SK-N-SH (cell line): ENCODE data around the gene RREB1. TPM values are rescaled to one million over a fixed set of nuclear protein-coding genes. Genes with fewer than 3 reads are reported as not detected.

Source experiments
- CTCF ChIA-PET: fragments of 300-600, 350-600 bp; formaldehyde crosslinking; extraction: SDS; loops from one replicate; lab custom pipeline; 2021; lab: Yijun Ruan, JAX
- POLR2A ChIA-PET: fragments of 350-600 bp; sonication (Branson Sonifier 250); formaldehyde crosslinking; extraction: SDS; loops from one replicate; lab custom pipeline; 2020; ENCODE audit warnings: antibody characterized with exemption, inconsistent platforms; lab: Yijun Ruan, JAX
- DNase-seq: peaks from one replicate; pipeline ENCODE4 v3.0.0; 2012
- H2AFZ ChIP-seq: fragments of 200-600 bp; sonication (generic); 2 replicates; pipeline ENCODE4 v1.8.1; 2016; ENCODE audit warnings: antibody characterized with exemption, mild to moderate bottlenecking, low read depth
- H3F3A ChIP-seq: fragments of 200-600 bp; sonication (generic); replicated peaks from 2 replicates; pipeline ENCODE3; 2016; ENCODE audit warnings: antibody characterized with exemption, mild to moderate bottlenecking; ENCODE audit not compliant: insufficient read depth
- H3K27ac ChIP-seq, 2 experiments: fragments of 200-500 bp in 1 of 2; fragments of 200-600 bp in 1 of 2; sonication (Bioruptor generic) in 1 of 2; sonication (generic), shearing (Covaris generic) in 1 of 2; 2 replicates each; pipeline versions ENCODE4 v1.5.1 to v1.6.1; 2014 to 2016; ENCODE audit warnings: low read depth in 2 of 2, inconsistent platforms in 1 of 2, low read length in 1 of 2, mild to moderate bottlenecking in 1 of 2, mixed read lengths in 1 of 2
- H3K27me3 ChIP-seq: fragments of 200-600 bp; sonication (generic), shearing (Covaris generic); 2 replicates; pipeline ENCODE4 v1.6.1; 2016; ENCODE audit warnings: mixed run types; ENCODE audit not compliant: insufficient read depth
- H3K36me3 ChIP-seq, 2 experiments: fragments of 200-500 bp in 1 of 2; fragments of 200-600 bp in 1 of 2; sonication (Bioruptor generic) in 1 of 2; sonication (generic) in 1 of 2; replicated peaks in 1 of 2; 2 replicates each; pipeline versions ENCODE3 to v1.5.1; 2014 to 2016; ENCODE audit warnings: low read length in 1 of 2, mild to moderate bottlenecking in 1 of 2; ENCODE audit not compliant: insufficient read depth in 2 of 2, control insufficient read depth in 1 of 2
- H3K4me1 ChIP-seq, 2 experiments: fragments of 200-500 bp in 1 of 2; fragments of 200-600 bp in 1 of 2; sonication (Bioruptor generic) in 1 of 2; sonication (generic), shearing (Covaris generic) in 1 of 2; 2 replicates each; pipeline versions ENCODE4 v1.5.1 to v1.6.1; 2014 to 2016; ENCODE audit warnings: low read depth in 1 of 2, low read length in 1 of 2, mixed run types in 1 of 2; ENCODE audit not compliant: insufficient read depth in 2 of 2, control insufficient read depth in 1 of 2
- H3K4me2 ChIP-seq: fragments of 200-600 bp; sonication (generic), shearing (Covaris generic); 2 replicates; pipeline ENCODE4 v1.6.1; 2017; ENCODE audit warnings: mixed run types
- H3K4me3 ChIP-seq, 2 experiments: fragments of 200-500 bp in 1 of 2; fragments of 200-600 bp in 1 of 2; sonication (Bioruptor generic) in 1 of 2; sonication (generic), shearing (Covaris generic) in 1 of 2; 2 replicates each; pipeline versions ENCODE4 v1.5.1 to v1.8.1; 2014 to 2016; ENCODE audit warnings: low read depth in 2 of 2, inconsistent platforms in 1 of 2, low read length in 1 of 2, mild to moderate bottlenecking in 1 of 2, mixed read lengths in 1 of 2, moderate library complexity in 1 of 2
- H3K79me2 ChIP-seq: fragments of 200-600 bp; sonication (generic); 2 replicates; pipeline ENCODE4 v1.8.1; 2017; ENCODE audit warnings: mild to moderate bottlenecking; ENCODE audit not compliant: insufficient read depth
- H3K9ac ChIP-seq: fragments of 200-600 bp; sonication (generic); 2 replicates; pipeline ENCODE4 v1.6.1; 2017; ENCODE audit warnings: mixed run types
- H3K9me2 ChIP-seq: fragments of 200-600 bp; sonication (generic); 2 replicates; pipeline ENCODE4 v1.6.1; 2017; ENCODE audit warnings: mixed run types
- H3K9me3 ChIP-seq: fragments of 200-600 bp; sonication (generic); 2 replicates; pipeline ENCODE4 v1.6.1; 2017; ENCODE audit warnings: mixed run types, mild to moderate bottlenecking, moderate library complexity
- H4K20me1 ChIP-seq: fragments of 200-600 bp; sonication (generic); 2 replicates; pipeline ENCODE4 v1.6.1; 2017; ENCODE audit warnings: mild to moderate bottlenecking, mixed run types; ENCODE audit not compliant: insufficient read depth
- ELF1 ChIP-seq: IDR thresholded peaks from 2 replicates; pipeline ENCODE4 v1.4.0; 2012
- MXI1 ChIP-seq: IDR thresholded peaks from 2 replicates; pipeline ENCODE4 v1.6.1; 2012; ENCODE audit warnings: mild to moderate bottlenecking, low read depth, low read length, improper control_type of control experiment
- NFIC ChIP-seq: IDR thresholded peaks from 2 replicates; pipeline ENCODE4 v1.4.0; 2012; ENCODE audit warnings: borderline replicate concordance
- RXRA ChIP-seq: IDR thresholded peaks from 2 replicates; pipeline ENCODE4 v1.4.0; 2012; ENCODE audit warnings: low read depth, mild to moderate bottlenecking, borderline replicate concordance
- SMC3 ChIP-seq: IDR thresholded peaks from 2 replicates; pipeline ENCODE4 v1.6.1; 2012; ENCODE audit warnings: low read depth, low read length, improper control_type of control experiment
- TEAD4 ChIP-seq: IDR thresholded peaks from 2 replicates; pipeline ENCODE4 v1.4.0; 2012; ENCODE audit warnings: mild to moderate bottlenecking, borderline replicate concordance; ENCODE audit not compliant: insufficient read depth
- WGBS: methylation state at CpG from one replicate; pipeline ENCODE4 v1.1.6; 2017; ENCODE audit warnings: low lambda C conversion rate; 5-methylcytosine and 5-hydroxymethylcytosine counted together
- polyA plus RNA-seq, 3 experiments: library from polyadenylated mRNA; depleted of rRNA; stranded (reverse); fragments of >200 nt; gene quantifications; 2 replicates each; pipeline ENCODE4 v1.2.3, GENCODE V29; 2012
- TF ChIP-seq, protein P1 (sequence below): fragments of 200-600 bp; sonication (generic); IDR thresholded peaks from 2 replicates; pipeline ENCODE4 v1.6.1; 2017; ENCODE audit warnings: antibody characterized with exemption, mild to moderate bottlenecking, moderate library complexity
- TF ChIP-seq, protein P2 (sequence below): IDR thresholded peaks from 2 replicates; pipeline ENCODE4 v1.6.1; 2012; ENCODE audit warnings: mild to moderate bottlenecking, low read depth, low read length, moderate library complexity
- TF ChIP-seq, protein P3 (sequence below): IDR thresholded peaks from 2 replicates; pipeline ENCODE4 v1.4.0; 2012; ENCODE audit warnings: low read depth, borderline replicate concordance

Gene RREB1
- polyA plus RNA-seq, 1 of the 3 experiments (the other 2 are of a cell fraction), result 2.0 TPM

DNA sequence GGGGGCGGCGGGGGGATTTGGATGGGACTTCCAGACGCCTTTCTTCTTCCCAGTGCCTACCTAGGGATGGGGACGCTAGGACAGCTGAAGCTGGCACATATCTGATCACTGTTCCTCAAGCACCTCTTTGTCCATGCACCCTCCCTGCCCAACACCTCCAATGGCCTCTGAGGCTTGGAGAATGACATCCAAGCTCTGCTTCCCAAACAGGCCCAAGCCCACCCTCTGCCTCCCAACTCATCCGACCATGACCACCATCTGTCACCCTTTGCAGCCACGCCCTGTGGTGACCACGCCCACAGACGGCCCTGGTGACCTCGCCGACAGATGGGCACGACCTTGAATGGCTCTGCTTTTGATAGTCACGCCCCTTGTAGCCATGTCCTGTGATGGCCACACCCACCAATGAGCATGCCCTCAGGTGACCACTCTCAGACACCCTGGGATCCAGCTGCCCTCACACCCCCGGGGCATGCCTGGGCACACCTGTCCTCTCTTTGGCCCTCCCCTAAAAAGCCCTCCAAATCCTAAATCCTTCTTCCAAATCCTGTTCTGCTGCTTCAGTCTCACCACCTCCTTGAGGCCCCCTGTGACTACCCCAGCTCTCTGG is 154.2 kb downstream of the RREB1 start:
- Histone ChIP-seq H3K4me3 (peak overlapping the region; percentile 44 to 70), H2AFZ (peak overlapping the region; percentile 97), H3K79me2 (no peaks in the 10 kb centered on the region), H3K4me1 (peaks cover 0 to 6% of the 10 kb centered on the region in 2 experiments; a peak in 1 of 4 replicates), H3K27ac (no peak overlapping the region), H3K36me3 (no peaks in the 10 kb centered on the region), H4K20me1 (no peaks in the 10 kb centered on the region), H3K9me2 (no peaks in the 10 kb centered on the region), H3K9me3 (no peaks in the 10 kb centered on the region), H3K4me2 (peak overlapping the region; percentile 79), H3K27me3 (no peaks in the 10 kb centered on the region), H3K9ac (no peak overlapping the region), H3F3A (no peaks in the 10 kb centered on the region)
- TF ChIP-seq SMC3, result no peak
- TF ChIP-seq ELF1, result no peak
- TF ChIP-seq TEAD4, result no peak
- TF ChIP-seq MXI1, result no peak
- TF ChIP-seq, protein P1, sequence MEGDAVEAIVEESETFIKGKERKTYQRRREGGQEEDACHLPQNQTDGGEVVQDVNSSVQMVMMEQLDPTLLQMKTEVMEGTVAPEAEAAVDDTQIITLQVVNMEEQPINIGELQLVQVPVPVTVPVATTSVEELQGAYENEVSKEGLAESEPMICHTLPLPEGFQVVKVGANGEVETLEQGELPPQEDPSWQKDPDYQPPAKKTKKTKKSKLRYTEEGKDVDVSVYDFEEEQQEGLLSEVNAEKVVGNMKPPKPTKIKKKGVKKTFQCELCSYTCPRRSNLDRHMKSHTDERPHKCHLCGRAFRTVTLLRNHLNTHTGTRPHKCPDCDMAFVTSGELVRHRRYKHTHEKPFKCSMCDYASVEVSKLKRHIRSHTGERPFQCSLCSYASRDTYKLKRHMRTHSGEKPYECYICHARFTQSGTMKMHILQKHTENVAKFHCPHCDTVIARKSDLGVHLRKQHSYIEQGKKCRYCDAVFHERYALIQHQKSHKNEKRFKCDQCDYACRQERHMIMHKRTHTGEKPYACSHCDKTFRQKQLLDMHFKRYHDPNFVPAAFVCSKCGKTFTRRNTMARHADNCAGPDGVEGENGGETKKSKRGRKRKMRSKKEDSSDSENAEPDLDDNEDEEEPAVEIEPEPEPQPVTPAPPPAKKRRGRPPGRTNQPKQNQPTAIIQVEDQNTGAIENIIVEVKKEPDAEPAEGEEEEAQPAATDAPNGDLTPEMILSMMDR, result no peak
- no peak for TF ChIP-seq RXRA
- TF ChIP-seq, protein P2, sequence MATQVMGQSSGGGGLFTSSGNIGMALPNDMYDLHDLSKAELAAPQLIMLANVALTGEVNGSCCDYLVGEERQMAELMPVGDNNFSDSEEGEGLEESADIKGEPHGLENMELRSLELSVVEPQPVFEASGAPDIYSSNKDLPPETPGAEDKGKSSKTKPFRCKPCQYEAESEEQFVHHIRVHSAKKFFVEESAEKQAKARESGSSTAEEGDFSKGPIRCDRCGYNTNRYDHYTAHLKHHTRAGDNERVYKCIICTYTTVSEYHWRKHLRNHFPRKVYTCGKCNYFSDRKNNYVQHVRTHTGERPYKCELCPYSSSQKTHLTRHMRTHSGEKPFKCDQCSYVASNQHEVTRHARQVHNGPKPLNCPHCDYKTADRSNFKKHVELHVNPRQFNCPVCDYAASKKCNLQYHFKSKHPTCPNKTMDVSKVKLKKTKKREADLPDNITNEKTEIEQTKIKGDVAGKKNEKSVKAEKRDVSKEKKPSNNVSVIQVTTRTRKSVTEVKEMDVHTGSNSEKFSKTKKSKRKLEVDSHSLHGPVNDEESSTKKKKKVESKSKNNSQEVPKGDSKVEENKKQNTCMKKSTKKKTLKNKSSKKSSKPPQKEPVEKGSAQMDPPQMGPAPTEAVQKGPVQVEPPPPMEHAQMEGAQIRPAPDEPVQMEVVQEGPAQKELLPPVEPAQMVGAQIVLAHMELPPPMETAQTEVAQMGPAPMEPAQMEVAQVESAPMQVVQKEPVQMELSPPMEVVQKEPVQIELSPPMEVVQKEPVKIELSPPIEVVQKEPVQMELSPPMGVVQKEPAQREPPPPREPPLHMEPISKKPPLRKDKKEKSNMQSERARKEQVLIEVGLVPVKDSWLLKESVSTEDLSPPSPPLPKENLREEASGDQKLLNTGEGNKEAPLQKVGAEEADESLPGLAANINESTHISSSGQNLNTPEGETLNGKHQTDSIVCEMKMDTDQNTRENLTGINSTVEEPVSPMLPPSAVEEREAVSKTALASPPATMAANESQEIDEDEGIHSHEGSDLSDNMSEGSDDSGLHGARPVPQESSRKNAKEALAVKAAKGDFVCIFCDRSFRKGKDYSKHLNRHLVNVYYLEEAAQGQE, result no peak
- TF ChIP-seq, protein P3, sequence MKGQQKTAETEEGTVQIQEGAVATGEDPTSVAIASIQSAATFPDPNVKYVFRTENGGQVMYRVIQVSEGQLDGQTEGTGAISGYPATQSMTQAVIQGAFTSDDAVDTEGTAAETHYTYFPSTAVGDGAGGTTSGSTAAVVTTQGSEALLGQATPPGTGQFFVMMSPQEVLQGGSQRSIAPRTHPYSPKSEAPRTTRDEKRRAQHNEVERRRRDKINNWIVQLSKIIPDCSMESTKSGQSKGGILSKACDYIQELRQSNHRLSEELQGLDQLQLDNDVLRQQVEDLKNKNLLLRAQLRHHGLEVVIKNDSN, result no peak
- TF ChIP-seq NFIC, result no peak
- 92% methylated on average over 7 of the region's 13 CpGs for whole genome bisulfite sequencing
- CTCF ChIA-PET, result interaction anchor here (1.3 to 4.5 kb wide), 4 partner anchors 14 to 585 kb away, joined by 4 to 28 read pairs (median 6); no protein-coding TSS in a partner anchor
- POLR2A ChIA-PET, result no interaction called here
- DNase-seq, result no peak
